NCI-H1417 (cell line): Measurements from ENCODE around the gene SLC4A3.

Experiments used
- DNase-seq, 3 experiments: peaks; one replicate each; lab custom pipeline; 2025; lab: John Stamatoyannopoulos, UW

SLC4A3 gene

DNA sequence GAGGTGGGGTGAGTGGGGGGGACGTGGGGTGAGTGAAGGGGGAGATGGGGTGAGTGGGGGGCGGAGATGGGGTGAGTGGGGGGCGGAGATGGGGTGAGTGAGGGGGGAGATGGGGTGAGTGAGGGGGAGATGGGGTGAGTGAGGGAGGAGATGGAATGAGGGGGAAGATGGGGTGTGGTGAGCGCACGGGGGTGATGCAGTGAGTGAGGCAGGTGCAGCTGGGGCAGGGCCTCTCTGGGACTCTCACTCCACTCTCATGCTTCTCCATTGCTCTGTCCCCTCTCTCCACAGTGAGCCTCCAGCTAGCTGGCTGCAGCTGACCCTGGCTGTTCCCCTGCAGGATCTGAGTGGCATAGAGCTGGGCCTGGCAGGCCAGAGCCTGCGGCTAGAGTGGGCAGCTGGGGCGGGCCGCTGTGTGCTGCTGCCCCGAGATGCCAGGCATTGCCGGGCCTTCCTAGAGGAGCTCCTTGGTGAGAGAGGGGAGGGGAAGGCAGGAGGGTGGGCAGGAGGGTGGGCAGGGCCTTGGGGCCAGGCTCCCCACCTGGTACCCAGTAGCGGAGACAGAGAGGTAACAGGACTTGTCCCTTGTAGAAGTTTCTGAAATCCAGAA, 13.9 kb upstream of the SLC4A3 start:
- no peak for DNase-seq

DNA sequence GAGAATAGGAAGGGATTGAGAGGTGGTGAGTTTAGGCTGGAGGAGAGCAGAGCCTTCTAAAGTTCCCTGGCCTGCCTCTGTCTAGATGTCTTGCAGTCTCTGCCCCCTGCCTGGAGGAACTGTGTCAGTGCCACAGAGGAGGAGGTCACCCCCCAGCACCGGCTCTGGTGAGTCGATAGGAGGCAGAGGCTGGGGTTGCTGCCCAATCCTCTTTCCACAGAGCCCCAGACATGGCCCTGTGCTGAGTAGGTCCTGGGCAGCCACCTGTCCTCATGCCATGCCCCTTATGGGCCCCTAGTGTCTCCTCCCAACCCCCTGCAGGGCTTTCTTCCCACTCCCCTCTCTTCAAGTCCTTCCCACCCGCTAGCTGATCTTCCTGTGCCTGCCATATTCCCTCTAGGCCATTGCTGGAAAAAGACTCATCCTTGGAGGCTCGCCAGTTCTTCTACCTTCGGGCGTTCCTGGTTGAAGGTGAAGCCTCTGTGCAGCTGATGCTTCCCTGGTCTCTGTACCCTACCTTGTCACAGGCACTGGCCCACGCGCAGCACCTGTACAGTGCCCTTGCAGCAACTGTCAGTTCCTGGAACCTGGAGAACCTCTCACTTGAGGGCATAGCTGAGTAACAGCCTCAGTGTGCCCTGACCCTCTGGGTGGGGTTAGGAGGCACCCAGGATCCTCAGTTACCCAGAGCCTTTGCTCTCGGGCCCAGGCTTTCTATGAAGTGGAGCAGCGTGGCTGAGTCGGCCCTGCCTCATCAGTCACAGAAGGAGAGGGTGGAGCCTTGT, 13.2 kb upstream of the SLC4A3 start:
- no peak for DNase-seq

DNA sequence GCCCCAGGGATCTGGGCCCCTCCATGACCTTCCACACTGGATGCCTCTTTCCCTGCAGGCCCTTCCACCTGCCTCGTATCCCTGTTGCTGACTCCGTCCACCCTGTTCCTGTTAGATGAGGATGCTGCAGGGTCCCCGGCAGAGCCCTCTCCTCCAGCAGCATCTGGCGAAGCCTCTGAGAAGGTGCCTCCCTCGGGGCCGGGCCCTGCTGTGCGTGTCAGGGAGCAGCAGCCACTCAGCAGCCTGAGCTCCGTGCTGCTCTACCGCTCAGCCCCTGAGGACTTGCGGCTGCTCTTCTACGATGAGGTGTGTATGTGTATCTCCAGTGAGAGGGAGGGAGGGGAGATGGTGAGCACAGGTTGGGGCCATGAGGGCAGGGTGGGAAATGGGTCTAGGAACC, 12.4 kb upstream of the SLC4A3 start:
- DNase-seq: no peak

DNA sequence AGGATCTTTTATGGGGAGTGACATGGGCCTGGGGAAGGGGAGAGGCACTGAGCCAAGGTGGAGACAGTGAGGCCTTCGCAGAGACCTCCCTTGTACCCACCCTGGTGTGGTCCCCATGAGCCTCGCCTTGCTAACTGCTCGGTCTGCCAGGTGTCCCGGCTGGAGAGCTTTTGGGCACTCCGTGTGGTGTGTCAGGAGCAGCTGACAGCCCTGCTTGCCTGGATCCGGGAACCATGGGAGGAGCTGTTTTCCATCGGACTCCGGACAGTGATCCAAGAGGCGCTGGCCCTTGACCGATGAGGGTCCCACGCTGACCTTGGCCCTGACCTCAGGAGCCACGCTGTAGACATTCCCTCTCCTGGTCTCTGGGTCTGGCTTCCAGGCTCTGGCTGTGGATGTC, 11.5 kb upstream of the SLC4A3 start:
- DNase-seq: no peak

DNA sequence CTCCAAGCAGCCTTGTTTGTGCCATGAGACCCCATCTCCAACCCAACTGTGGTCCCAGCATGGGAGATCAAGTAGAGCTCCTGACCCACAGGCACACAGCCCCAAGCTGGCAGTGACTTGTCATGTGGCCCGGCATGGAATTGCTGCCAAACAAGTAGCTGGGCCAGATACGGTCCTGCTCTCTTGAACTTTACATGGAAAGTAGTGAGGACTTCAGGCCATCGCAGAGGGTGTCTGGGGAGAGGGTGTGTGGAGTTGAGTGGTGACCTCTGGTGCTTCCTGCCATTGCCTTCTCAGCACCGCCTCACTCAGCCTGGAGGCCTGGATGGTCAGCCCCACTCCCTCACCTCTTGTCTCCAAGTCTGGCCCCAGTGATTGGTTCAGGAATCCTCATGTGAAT, 10.9 kb upstream of the SLC4A3 start:
- DNase-seq: no peak

DNA sequence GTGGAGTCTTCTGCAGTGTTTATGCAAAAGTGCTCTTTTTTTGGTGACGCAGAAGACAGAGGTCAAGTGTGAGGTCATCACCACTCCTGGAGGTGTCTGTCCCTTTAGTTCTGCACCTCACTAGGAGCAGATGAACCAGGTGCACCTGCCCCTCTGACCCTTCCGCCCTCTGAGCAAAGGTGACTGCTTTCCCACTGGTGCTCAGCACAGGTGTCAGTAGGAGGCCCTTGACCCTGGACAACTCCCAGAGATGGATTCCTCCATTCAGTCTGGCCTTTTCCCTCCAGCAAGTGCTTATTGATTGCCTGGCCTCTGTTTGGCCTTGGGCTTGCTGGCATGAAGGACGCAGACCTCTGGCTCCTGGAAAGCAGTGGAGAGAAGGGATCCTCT, 8.7 kb upstream of the SLC4A3 start:
- DNase-seq: no peak

DNA sequence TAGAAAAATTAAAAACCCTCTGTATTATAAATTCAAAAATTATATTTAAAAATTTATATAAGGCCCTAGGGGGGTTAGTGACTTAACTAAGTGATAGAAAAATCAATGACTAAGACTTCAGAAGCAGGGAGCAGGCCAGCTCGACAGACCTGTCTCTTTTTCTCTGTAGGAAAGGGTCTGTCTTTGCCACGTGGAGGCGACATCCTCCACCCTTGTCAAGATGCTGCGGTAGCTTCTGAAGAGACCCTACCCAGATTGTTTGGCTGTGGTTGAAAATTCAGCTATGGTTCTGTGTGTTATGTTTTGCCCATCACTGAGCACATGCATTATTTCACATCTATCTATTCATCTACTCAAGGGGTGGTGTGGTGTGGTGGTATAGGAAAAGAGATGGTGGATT, 8.2 kb upstream of the SLC4A3 start:
- DNase-seq: no peak

DNA sequence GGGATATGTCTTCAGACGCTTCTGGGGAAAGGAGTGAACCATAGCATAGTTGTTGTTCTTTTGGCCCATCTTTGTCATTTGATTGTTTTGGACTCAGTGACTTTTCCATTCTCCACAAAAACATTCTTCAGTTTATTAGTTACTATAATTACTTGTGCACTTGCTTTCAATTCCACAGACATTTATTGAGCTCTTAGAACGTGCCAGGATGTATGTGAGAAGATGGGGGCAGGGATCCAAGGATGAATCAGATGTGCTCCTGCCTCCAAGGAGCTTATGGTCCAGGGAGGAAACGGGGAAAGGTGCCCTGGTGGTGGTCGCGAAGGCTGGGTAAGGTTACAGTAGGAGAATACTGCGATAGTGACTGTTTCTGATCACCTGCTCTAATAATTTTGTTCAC, 6.9 kb upstream of the SLC4A3 start:
- DNase-seq: no peak

DNA sequence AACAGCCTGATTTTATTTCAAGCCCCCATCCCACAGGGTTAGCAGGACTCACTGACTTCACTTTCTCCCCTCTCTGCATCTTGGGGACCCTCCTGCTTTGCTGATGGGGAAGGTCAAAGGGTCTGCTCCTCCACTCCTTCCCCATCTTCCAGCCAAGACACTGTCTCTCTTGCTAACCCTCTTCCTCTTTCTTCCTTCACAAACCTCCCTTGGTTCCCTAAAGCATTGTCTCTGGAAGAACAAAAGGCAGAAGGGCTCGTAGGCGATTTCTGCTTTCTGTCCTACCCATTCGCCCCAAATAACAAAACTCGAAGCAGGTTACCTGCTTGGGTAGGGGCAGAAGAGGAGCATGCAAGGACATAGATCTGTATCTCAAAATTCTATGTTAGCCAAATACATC, 5.5 kb upstream of the SLC4A3 start:
- DNase-seq: no peak

DNA sequence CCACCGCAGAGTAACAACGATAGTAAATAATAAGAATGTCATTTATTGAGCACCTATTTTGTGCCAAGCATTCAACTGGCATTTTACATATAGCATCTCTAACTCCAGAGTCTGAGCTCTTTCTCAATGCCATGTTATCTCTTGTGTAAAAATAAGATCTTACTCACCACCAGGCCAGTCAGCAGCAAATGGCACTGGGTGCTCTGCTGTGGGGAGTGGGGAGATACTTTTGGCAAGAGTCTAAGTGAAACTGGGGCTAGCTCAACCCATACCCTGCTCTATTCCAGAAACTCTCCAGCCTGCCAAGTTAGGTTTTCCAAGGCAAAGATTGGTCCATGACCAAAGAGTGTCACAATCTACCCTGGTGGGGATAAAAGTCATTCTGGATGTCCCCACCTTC, 5.0 kb upstream of the SLC4A3 start:
- no peak for DNase-seq

DNA sequence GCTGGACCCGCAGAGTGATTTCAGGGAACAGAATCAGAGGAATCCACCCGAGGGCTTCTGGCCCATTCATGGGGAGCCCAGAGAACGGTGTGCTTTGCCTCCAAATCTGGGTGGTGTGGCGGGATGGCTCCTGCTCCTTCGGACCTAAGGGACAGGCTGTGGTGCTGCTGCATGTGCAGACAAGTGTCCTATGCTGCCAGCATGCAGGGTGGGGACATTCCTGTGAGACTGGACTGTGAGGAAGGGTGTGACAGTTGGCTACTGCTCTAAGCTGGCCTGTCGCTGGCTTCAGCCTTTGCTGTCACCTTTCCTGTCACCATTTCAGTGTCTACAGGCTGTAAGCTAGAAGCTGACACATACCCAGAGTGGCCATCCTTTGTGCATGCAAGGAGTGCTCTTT, 2.9 kb upstream of the SLC4A3 start:
- DNase-seq: no peak

DNA sequence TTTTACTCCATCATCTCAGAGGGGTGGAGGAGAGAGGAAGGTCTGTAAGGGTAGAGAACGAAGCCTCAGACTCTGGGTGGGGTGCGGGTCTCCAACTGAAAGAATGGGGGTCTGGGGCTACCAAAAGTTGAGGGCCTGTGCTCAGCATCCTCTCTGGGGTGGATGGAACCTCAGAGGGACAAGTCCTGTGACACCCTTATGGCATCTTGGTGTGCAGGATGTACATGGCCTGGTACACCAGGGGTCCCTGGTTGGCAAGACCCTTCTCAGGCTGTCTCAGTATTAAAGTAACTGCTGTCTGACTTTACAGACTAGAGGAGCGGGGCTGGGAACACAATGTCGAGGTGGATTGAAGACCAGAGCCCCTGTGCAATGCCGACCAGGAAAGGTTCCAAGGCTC, 2.3 kb upstream of the SLC4A3 start:
- no peak for DNase-seq

DNA sequence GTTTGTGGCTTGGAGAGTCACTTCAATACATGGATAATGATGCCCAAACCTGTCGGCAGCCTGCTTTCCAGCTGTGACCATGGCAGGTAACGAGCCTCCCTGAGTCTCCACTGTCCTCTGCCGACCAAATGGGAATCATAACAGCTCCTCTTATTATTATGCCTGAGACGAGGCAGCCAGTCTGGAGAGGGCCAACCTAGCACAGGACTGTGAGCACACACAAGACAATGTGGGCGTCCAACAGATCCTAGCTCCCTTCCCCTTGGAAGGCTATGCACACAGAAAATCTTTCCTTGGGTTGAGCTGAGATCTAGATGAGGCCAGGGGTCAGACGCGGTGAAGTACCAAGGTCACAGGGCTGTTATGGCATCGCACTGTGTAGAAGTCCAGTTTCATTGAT, 890 bp upstream of the SLC4A3 start:
- peak in 1 of 3 experiments; percentile 19 for DNase-seq

DNA sequence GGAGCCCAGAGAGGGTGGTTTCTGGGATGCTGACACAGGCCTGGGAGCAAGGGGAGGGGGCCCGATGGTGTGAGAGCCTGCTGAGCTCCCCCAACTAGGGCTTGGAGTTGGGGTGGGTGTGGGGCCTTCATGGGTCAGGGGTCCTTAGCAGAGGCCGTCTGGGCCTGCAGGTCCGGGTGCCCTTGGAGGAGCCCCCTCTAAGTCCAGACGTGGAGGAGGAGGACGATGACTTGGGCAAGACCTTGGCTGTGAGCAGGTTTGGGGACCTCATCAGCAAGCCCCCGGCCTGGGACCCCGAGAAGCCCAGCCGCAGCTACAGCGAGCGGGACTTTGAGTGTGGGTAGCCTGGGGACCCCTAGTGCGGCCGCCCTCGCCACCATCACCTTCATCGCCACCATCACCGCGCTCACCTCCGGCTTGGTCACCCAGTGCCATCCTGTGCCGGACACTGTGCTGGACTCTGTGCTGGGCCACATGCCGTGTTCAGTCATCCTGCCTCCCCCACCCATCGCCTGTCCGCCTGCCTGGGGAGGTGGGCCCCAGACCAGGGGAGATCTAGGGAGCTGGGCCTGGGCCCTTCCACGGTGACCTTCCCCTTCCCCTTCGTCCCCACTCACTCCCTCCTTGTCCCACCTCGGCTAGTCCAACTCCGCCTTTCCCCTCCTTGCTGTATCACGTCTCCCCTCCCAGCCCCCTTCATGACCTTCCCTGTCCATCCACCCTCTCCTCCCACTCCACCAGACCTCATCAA, 980 bp downstream of the SLC4A3 start:
- no peak for DNase-seq

DNA sequence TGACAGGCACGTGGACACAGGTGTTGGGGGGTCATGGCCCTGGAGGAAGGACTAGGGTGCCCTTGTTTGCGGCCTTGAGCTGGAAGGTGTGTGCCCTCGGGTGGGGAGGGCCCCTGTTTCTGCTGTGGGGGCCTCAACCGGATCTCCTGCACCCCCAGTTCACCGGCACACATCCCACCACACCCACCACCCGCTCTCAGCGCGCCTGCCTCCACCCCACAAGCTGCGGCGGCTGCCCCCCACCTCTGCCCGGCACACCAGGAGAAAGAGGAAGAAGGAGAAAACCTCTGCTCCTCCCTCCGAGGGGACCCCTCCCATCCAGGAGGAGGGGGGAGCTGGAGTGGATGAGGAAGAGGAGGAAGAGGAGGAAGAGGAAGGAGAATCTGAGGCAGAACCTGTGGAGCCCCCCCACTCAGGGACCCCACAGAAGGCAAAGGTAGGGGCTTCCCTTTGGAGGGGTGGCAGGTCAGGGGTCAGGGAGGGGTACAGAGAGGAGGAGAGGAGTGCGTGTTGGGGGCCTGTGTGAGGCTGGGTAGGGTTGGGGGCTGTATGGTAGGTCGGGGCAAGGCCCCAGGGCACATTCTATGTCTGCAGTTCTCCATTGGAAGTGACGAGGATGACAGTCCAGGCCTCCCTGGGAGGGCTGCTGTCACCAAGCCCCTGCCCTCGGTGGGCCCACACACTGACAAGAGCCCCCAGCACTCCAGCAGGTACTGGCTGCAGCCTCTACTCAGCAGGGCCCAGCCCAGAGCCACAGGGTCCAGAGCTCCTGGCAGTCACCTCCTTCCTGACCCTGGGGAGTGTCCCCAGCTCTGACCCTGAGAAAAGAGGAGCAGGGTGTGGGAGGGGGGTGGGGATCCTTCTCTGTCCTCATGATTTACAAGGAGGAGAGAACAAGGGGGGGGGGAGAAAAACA, 1.8 kb downstream of the SLC4A3 start:
- no peak for DNase-seq

DNA sequence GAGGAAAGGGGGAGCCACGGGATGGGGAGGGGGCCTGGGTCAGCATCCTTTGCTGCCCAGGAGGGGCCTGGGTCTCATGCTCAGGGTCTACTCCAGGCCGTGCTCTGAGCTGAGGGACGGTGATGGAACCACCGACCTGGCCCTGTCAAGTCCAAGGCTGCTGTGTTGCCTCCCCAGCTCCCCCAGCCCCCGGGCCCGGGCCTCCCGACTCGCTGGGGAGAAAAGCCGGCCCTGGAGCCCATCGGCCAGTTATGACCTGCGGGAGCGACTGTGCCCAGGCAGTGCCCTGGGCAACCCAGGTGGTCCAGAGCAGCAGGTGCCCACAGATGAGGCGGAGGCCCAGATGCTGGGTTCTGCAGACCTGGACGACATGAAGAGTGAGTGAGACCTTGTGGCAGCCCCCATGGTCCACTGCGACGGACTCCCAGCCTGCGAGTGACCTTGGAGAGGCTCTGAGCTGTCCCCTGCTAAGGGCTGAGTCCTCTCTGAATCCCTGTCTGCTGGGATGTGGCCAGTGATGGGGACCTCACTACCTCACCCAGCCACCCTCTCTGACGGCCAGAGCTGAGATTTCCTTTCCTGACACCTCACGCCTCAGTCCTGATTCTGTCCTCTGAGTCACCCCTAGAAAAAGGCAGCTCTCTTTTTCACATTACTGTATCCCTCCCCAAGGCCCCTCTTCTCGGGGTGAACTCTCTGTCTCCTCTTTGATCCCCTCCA, 2.7 kb downstream of the SLC4A3 start:
- no peak for DNase-seq

DNA sequence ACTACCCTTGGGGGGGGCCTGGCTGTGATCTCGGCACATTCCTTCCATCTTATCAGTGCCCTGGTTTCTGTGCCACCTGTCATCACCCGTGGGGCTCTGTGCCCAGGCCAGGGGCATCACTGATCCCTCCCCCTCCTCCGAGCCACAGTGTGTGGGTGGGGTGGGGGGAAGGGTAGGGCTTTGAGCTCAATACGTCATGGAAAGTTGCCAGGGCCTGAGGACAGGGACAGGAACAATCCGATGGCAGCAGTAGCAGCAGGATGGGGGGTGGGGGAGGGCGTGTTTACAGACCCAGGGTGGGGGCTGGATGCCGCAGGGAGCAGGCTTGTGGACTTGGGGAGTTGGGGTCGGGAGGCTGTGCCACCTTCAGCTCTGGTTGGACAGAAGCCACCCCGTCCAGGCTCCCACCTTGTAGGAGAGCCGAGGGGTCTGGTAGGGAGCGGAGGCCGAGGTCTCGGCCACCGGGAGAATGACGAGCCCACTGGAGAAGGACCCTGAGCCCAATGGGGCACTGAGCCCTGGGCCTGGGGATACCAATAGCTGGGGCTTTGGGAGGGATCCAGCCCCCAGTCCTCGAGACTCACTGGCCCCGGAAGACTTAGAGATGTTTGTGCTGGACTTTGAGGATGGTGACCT, 3.5 kb downstream of the SLC4A3 start:
- DNase-seq: no peak

DNA sequence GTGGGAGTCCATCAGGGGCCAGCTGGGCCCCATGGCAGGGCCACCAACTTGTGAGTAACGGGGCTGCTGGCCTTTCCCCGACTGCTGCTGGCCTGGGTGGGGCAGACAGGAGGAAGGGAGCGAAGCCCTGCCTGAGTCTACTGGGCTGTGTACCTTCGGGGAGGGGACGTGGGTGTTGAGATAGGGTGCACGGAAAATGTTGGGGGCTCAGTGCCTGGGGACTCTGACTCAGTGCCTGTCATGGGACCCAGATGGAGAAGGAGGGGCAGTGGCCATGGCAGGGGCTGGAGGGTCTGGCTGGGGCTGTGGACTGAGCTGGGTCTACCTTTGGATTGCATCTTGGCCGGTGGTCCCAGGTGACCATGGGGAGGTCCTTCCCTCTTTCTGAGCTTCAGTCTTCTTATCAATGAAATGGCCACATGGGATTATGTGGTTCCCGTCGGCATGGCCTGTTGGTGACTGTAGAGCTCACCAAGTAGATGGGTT, 4.0 kb downstream of the SLC4A3 start:
- no peak for DNase-seq

DNA sequence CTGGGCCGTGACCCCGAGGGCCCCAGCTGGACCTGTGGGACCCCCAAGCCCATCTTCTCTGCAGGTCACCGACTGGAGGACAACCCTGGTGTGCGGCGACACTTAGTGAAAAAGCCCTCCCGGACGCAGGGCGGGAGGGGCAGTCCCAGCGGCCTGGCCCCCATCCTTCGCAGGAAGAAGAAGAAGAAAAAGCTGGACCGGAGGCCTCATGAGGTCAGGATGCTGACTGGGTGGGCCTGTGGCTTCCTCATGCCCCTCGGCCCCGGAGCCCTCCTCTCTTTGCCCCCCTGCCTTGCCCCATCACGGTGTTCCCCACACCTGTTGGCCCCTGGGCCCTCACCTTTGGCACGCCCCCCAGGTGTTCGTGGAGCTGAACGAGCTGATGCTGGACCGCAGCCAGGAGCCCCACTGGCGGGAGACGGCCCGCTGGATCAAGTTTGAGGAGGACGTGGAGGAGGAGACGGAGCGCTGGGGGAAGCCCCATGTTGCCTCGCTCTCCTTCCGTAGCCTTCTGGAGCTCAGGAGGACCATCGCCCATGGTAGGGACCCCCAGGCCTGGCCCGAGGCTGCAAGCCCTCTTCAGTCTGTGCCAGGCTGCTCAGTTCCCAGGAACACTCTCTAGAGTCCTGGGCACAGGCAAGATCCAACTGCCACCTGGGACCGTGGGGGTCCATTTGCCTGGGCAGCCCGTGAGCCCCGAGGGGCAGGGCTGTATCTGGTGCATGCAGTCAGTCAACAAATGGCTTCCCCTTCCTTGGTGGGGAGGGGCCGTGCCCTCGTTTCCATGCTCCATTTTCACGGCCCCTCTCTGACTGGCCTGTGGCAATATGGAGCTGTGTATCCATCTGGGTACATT, 4.7 kb downstream of the SLC4A3 start:
- no peak for DNase-seq

DNA sequence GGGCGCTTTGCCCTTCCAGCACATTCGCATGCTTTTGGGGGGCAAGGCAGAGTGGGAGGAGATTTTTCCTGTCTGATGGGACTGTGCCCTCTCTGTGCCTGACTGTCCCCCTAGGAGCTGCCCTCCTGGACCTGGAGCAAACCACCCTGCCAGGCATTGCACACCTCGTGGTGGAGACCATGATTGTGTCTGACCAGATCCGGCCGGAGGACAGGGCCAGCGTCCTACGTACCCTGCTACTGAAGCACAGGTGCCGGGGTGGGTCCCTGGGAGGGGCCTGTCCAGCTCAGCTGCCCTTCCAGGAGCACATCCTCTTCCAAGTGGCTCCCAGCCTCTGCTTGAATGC, 5.3 kb downstream of the SLC4A3 start:
- no peak for DNase-seq
